ENCODE data around the gene NOTCH2.

DNA sequence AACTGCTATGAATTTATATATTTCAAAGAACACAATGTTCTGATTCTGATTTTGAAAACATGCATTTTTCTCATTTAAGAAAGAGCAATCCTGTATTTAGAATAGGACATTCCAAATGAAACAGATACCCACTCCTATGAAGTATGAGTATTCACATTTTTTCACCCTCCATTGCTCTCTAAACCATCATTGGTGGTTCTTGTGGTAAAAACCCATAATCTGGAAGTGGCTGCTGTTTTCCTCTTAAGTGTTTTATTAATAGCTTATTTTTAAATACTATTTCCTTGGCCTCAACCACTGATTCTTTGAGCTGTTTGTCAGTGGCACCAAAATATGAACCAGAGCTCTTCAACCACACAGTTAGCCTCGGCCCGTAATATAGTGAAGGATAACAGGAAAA, 113.2 kb downstream of the NOTCH2 start:
- no peak for TF ChIP-seq EZH2 (IDR thresholded peaks at IDR 0.05; ENCODE audit: low read length, unreplicated experiment)
- TF ChIP-seq, protein P1, sequence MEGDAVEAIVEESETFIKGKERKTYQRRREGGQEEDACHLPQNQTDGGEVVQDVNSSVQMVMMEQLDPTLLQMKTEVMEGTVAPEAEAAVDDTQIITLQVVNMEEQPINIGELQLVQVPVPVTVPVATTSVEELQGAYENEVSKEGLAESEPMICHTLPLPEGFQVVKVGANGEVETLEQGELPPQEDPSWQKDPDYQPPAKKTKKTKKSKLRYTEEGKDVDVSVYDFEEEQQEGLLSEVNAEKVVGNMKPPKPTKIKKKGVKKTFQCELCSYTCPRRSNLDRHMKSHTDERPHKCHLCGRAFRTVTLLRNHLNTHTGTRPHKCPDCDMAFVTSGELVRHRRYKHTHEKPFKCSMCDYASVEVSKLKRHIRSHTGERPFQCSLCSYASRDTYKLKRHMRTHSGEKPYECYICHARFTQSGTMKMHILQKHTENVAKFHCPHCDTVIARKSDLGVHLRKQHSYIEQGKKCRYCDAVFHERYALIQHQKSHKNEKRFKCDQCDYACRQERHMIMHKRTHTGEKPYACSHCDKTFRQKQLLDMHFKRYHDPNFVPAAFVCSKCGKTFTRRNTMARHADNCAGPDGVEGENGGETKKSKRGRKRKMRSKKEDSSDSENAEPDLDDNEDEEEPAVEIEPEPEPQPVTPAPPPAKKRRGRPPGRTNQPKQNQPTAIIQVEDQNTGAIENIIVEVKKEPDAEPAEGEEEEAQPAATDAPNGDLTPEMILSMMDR (conservative IDR thresholded peaks at IDR 0.05; ENCODE audit: low read depth, low read length), result no peak

Data from PC-3 (cell line).